Erythroblast (primary cell): ENCODE measurements around the gene TCF15.

Source experiments
- GATA1 ChIP-seq: IDR thresholded peaks from 2 replicates; pipeline ENCODE4 v1.6.1; 2011; ENCODE audit warnings: low read depth, mild to moderate bottlenecking, control low read depth, low read length, moderate library complexity
- POLR2A ChIP-seq: IDR thresholded peaks from 2 replicates; pipeline ENCODE4 v1.6.1; 2011; ENCODE audit warnings: mild to moderate bottlenecking, low read length

DNA sequence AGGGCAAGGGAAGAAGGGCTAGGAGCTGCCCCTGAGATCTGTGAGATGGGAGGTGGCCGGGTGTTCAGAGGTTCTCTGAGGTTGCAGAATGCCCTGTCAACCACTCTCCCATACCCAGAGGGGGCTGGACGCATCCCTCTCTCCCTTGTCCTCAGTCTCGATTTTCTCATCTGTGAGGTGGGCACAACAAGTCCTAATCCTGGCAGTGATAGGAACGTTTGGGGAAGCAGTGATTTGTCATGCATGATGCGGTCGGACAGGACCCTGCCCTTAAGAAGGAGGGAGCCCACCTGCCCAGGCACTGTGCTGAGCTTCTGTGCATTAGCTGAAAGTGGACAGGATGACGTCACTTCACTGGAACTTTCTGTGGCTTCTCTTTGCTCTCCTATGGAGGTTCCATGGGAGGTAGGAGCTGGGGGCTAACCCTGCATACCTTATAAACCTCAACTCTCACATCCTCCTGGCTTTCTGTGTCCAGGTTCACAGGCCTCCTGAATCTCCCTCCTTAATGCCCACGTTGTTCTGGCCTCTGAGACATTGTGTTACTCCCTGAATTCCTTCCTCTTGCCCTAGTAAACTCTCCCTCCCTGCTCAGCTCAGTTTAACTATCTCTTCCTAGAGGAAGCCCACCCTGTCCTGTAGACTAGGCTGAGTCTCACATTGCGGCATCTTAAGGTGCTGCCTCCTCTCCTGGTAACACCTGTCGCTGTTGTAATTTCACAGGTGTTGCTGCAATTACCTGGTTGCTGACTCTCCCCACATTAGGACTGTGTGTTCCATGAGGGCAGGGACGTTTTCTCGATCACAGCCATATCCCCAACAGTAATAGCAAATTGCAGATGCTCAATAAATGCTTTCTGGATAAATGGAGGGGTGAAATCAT, 36.5 kb downstream of the TCF15 start:
- TF ChIP-seq POLR2A = no peak
- no peak for TF ChIP-seq GATA1
